GM23338 (cell line): ENCODE measurements around the gene IL1RL2. TPM values are rescaled to one million over a fixed set of nuclear protein-coding genes. Genes with fewer than 3 reads are reported as not detected.

ENCODE experiments used
- ATAC-seq: fragments of 200-7000 bp; cut with Tn5 transposase; 3 replicates; pipeline ENCODE4 v1.9.1; 2020
- DNase-seq: peaks from one replicate; pipeline ENCODE4 v3.0.0-alpha.2; 2015; ENCODE audit warnings: low spot score
- H2AFZ ChIP-seq: fragments of 200-600 bp; sonication (generic); 2 replicates; pipeline ENCODE4 v1.8.0; 2016; ENCODE audit warnings: antibody characterized with exemption, mild to moderate bottlenecking, moderate library complexity
- H3F3A ChIP-seq: fragments of 200-600 bp; sonication (generic); replicated peaks from 2 replicates; pipeline ENCODE4 v1.8.0; 2017; ENCODE audit warnings: antibody characterized with exemption, mixed run types, low read depth
- H3K27ac ChIP-seq: fragments of 200-600 bp; sonication (generic); 2 replicates; pipeline ENCODE4 v1.6.1; 2016; ENCODE audit warnings: low read depth
- H3K27me3 ChIP-seq: fragments of 200-600 bp; sonication (generic); 2 replicates; pipeline ENCODE4 v1.8.0; 2016; ENCODE audit warnings: mild to moderate bottlenecking, mixed run types, moderate library complexity; ENCODE audit not compliant: insufficient read depth
- H3K36me3 ChIP-seq: fragments of 200-600 bp; sonication (generic); 2 replicates; pipeline ENCODE4 v1.8.0; 2016; ENCODE audit warnings: mild to moderate bottlenecking; ENCODE audit not compliant: insufficient read depth
- H3K4me1 ChIP-seq: fragments of 200-600 bp; sonication (generic); 2 replicates; pipeline ENCODE4 v1.8.0; 2016; ENCODE audit warnings: mild to moderate bottlenecking, moderate library complexity; ENCODE audit not compliant: insufficient read depth
- H3K4me2 ChIP-seq: fragments of 200-600 bp; sonication (generic); 2 replicates; pipeline ENCODE4 v1.7.1; 2017; ENCODE audit warnings: mixed run types
- H3K4me3 ChIP-seq: fragments of 200-600 bp; sonication (generic); 2 replicates; pipeline ENCODE4 v1.6.1; 2016; ENCODE audit warnings: mixed run types
- H3K79me2 ChIP-seq: fragments of 200-600 bp; sonication (generic); replicated peaks from 2 replicates; pipeline ENCODE4 v1.8.0; 2017; ENCODE audit warnings: mild to moderate bottlenecking; ENCODE audit not compliant: insufficient read depth
- H3K9me2 ChIP-seq: fragments of 200-600 bp; sonication (generic); 2 replicates; pipeline ENCODE4 v1.8.0; 2017; ENCODE audit not compliant: insufficient read depth
- H4K20me1 ChIP-seq: fragments of 200-600 bp; sonication (generic); replicated peaks from 2 replicates; pipeline ENCODE4 v1.8.0; 2017; ENCODE audit warnings: mild to moderate bottlenecking; ENCODE audit not compliant: insufficient read depth
- H3K27ac Mint-ChIP-seq: 2 replicates; pipeline ENCODE4 v1.8.0; 2020; ENCODE audit warnings: inconsistent platforms, mild to moderate bottlenecking, moderate library complexity, mixed read lengths
- H3K27me3 Mint-ChIP-seq: 3 replicates; pipeline ENCODE4 v1.8.0; 2022; ENCODE audit warnings: low read depth, mild to moderate bottlenecking, moderate library complexity, mixed read lengths, inconsistent platforms; ENCODE audit not compliant: insufficient read depth, poor library complexity
- H3K36me3 Mint-ChIP-seq: 3 replicates; pipeline ENCODE4 v1.8.0; 2021; ENCODE audit warnings: low read depth, mild to moderate bottlenecking, inconsistent platforms, moderate library complexity, mixed read lengths
- H3K4me1 Mint-ChIP-seq: 3 replicates; pipeline ENCODE4 v1.8.0; 2020; ENCODE audit warnings: mild to moderate bottlenecking, inconsistent platforms, mixed read lengths
- H3K4me3 Mint-ChIP-seq: 3 replicates; pipeline ENCODE4 v1.8.0; 2021; ENCODE audit warnings: moderate library complexity, mild to moderate bottlenecking, inconsistent platforms, mixed read lengths
- H3K9me3 Mint-ChIP-seq: 3 replicates; pipeline ENCODE4 v1.8.0; 2020; ENCODE audit warnings: moderate library complexity, mild to moderate bottlenecking, inconsistent platforms, mixed read lengths
- CREB1 ChIP-seq: fragments of 250-450 bp; sonication (Bioruptor Pico); IDR thresholded peaks from 2 replicates; pipeline ENCODE4 v1.5.0; 2020; ENCODE audit warnings: low read depth, mild to moderate bottlenecking, moderate library complexity
- JUNB ChIP-seq: IDR thresholded peaks from one replicate; pipeline ENCODE4 v1.6.1; 2016; ENCODE audit warnings: antibody characterized with exemption; ENCODE audit not compliant: unreplicated experiment
- POLR2AphosphoS5 ChIP-seq: IDR thresholded peaks from 2 replicates; pipeline ENCODE4 v1.6.1; 2016; ENCODE audit warnings: antibody characterized with exemption, low read depth
- STAT1 ChIP-seq: IDR thresholded peaks from one replicate; pipeline ENCODE4 v1.6.1; 2016; ENCODE audit warnings: antibody characterized with exemption; ENCODE audit not compliant: unreplicated experiment
- ZNF331 ChIP-seq: fragments of 250-450 bp; sonication (Bioruptor Pico); IDR thresholded peaks from 2 replicates; pipeline ENCODE4 v1.5.0; 2020; ENCODE audit warnings: low read depth, mild to moderate bottlenecking, moderate library complexity
- polyA plus RNA-seq: library from polyadenylated mRNA; unstranded; fragments of >200 nt; fragmentation: Nextera tagmentation; extraction: Ambion mirVana; gene quantifications from 2 replicates; pipeline ENCODE4 v1.2.1, GENCODE V29; 2016
- total RNA-seq: library from RNA; depleted of rRNA; stranded (reverse); fragments of >200 nt; shearing (Covaris generic); gene quantifications from 2 replicates; pipeline ENCODE4 v1.2.3, GENCODE V29; 2014
- TF ChIP-seq, protein P1 (sequence below), 2 experiments: fragments of 200-600 bp in 1 of 2; sonication (generic) in 1 of 2; conservative IDR thresholded peaks; 2 replicates each; pipeline versions ENCODE4 v1.5.1 to v1.6.1; 2016 to 2017; ENCODE audit warnings: antibody characterized with exemption in 2 of 2, low read depth in 2 of 2, mild to moderate bottlenecking in 2 of 2, moderate library complexity in 1 of 2
- TF ChIP-seq, protein P2 (sequence below): IDR thresholded peaks from one replicate; pipeline ENCODE4 v1.6.1; 2018; ENCODE audit warnings: antibody characterized with exemption; ENCODE audit not compliant: unreplicated experiment
- TF ChIP-seq, protein P3 (sequence below): IDR thresholded peaks from 2 replicates; pipeline ENCODE4 v1.6.1; 2016; ENCODE audit warnings: antibody characterized with exemption

Gene IL1RL2
- total and polyA plus RNA-seq, 2 experiments from 2014 or later: not detected

DNA sequence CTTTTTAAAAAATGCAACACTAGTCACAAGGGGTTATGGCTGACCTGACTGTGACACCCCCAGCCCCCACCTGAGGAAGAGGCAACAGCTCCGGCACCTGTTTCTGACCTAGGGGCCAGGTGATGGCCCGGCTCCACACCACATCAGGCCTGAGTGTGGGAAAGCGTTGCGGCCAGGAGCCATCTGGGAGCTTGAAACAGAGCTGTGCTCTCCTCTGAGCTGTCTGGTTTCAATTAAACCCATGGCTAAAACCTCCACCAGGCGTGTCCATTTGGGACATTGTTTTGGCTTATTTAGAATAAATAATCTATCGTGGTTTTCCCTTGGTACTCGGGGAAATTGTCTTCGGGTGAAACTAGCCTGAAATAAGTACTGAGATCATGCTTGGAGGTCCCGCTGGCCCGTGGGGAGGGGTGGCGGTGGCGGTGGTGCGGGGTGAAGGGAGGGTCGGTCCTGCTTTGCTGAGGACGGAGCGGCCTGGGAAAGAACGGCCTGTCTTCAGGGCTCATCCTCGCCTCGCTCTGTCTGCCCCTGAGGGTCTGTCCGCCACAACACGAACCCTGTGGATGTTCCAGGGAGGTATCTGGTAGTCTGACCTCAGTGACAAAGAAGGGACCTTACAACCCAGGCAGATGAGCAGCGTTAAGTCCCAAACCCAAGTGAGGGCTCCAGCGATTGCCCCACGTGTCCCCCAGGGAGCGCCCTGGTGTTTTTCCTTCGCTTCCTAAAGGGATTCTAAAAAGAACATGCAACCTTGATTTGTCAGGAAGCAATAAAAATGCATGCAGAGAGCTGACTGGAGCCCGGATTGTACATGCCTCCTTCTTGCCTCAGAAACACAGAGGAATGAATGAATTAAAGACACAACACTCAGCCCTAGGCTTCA is 58.7 kb downstream of the IL1RL2 start:
- no peak overlapping the region for H3K4me3 ChIP-seq
- Mint-ChIP-seq H3K4me1 (peaks cover 14% of the 10 kb centered on the region; the same call in 2 of the 3 replicates), H3K36me3 (no peaks in the 10 kb centered on the region), H3K9me3 (no peaks in the 10 kb centered on the region), H3K4me3 (no peak overlapping the region), H3K27me3 (peaks cover 12% of the 10 kb centered on the region), H3K27ac (no peak overlapping the region)
- H3K27ac ChIP-seq: no peak overlapping the region
- TF ChIP-seq, protein P1, sequence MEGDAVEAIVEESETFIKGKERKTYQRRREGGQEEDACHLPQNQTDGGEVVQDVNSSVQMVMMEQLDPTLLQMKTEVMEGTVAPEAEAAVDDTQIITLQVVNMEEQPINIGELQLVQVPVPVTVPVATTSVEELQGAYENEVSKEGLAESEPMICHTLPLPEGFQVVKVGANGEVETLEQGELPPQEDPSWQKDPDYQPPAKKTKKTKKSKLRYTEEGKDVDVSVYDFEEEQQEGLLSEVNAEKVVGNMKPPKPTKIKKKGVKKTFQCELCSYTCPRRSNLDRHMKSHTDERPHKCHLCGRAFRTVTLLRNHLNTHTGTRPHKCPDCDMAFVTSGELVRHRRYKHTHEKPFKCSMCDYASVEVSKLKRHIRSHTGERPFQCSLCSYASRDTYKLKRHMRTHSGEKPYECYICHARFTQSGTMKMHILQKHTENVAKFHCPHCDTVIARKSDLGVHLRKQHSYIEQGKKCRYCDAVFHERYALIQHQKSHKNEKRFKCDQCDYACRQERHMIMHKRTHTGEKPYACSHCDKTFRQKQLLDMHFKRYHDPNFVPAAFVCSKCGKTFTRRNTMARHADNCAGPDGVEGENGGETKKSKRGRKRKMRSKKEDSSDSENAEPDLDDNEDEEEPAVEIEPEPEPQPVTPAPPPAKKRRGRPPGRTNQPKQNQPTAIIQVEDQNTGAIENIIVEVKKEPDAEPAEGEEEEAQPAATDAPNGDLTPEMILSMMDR (conservative IDR thresholded peaks at IDR 0.05; ENCODE audit: low read depth in 2 of 2): peak; percentile 30 to 55
- TF ChIP-seq STAT1: no peak
- ATAC-seq (peak; percentile 21), DNase-seq (peak; percentile 59)
- no peak overlapping the region for H3K4me2 ChIP-seq
- no peaks in the 10 kb centered on the region; the same call in 1 of the 2 replicates for H3K4me1 ChIP-seq
- no peaks in the 10 kb centered on the region for H3K36me3 ChIP-seq
- H3K79me2 ChIP-seq: no peaks in the 10 kb centered on the region
- H3K9me2 ChIP-seq: peaks cover 6% of the 10 kb centered on the region; the same call in 1 of the 2 replicates
- no peaks in the 10 kb centered on the region for H3F3A ChIP-seq
- peaks cover 21% of the 10 kb centered on the region for H3K27me3 ChIP-seq
- no peaks in the 10 kb centered on the region for H4K20me1 ChIP-seq
- peak overlapping the region; percentile 25; the same call in 1 of the 2 replicates for H2AFZ ChIP-seq

DNA sequence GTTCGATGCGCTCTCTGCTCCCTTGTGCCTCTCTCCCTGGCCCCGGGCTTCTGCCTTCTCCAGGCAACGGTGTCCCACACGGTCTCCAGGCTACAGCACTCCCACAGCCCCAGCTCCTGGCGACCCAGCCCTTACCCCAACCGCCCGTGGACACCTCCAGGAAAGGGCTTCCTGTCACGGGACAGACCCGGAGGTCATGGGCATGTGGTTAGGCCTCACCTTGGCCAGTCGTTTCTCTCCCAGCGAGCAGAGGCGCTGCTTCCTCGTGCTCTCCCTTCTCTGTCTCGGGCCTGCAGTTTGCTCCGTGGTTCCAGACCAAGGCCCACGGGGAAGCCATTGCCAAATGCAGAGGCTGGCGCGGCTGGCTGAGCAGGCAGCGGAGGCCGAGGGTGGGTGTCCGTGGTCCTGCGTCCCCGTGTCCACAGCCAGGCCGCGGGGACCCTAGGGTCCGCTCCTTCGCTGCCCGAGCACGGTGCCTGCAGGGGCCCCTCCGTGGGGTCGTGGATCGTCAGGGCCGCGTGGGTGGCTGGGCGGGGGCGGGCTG is 63.5 kb downstream of the IL1RL2 start:
- H3K36me3 Mint-ChIP-seq: no peaks in the 10 kb centered on the region
- TF ChIP-seq, protein P2, sequence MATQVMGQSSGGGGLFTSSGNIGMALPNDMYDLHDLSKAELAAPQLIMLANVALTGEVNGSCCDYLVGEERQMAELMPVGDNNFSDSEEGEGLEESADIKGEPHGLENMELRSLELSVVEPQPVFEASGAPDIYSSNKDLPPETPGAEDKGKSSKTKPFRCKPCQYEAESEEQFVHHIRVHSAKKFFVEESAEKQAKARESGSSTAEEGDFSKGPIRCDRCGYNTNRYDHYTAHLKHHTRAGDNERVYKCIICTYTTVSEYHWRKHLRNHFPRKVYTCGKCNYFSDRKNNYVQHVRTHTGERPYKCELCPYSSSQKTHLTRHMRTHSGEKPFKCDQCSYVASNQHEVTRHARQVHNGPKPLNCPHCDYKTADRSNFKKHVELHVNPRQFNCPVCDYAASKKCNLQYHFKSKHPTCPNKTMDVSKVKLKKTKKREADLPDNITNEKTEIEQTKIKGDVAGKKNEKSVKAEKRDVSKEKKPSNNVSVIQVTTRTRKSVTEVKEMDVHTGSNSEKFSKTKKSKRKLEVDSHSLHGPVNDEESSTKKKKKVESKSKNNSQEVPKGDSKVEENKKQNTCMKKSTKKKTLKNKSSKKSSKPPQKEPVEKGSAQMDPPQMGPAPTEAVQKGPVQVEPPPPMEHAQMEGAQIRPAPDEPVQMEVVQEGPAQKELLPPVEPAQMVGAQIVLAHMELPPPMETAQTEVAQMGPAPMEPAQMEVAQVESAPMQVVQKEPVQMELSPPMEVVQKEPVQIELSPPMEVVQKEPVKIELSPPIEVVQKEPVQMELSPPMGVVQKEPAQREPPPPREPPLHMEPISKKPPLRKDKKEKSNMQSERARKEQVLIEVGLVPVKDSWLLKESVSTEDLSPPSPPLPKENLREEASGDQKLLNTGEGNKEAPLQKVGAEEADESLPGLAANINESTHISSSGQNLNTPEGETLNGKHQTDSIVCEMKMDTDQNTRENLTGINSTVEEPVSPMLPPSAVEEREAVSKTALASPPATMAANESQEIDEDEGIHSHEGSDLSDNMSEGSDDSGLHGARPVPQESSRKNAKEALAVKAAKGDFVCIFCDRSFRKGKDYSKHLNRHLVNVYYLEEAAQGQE: no peak
- TF ChIP-seq, protein P1 (conservative IDR thresholded peaks at IDR 0.05; ENCODE audit: low read depth in 2 of 2): no peak
- TF ChIP-seq CREB1: no peak
- TF ChIP-seq ZNF331 (CRISPR knock-in tag): no peak
- no peak for TF ChIP-seq STAT1
- TF ChIP-seq, protein P3, sequence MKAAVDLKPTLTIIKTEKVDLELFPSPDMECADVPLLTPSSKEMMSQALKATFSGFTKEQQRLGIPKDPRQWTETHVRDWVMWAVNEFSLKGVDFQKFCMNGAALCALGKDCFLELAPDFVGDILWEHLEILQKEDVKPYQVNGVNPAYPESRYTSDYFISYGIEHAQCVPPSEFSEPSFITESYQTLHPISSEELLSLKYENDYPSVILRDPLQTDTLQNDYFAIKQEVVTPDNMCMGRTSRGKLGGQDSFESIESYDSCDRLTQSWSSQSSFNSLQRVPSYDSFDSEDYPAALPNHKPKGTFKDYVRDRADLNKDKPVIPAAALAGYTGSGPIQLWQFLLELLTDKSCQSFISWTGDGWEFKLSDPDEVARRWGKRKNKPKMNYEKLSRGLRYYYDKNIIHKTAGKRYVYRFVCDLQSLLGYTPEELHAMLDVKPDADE: no peak
- TF ChIP-seq POLR2AphosphoS5: no peak
- no peak for TF ChIP-seq JUNB

More for the DNA sequence above, 63.5 kb downstream of the IL1RL2 start:
- H3F3A ChIP-seq: no peaks in the 10 kb centered on the region
- H2AFZ ChIP-seq: peak overlapping the region; percentile 97
- ATAC-seq (peak; percentile 17), DNase-seq (peak; percentile 20)
- peaks cover 20% of the 10 kb centered on the region for H3K27me3 Mint-ChIP-seq
- H3K4me3 ChIP-seq: peak overlapping the region; percentile 77; the same call in 1 of the 2 replicates
- H3K27ac Mint-ChIP-seq: no peak overlapping the region
- no peaks in the 10 kb centered on the region for H3K79me2 ChIP-seq
- H3K4me2 ChIP-seq: peak overlapping the region; percentile 97
- H3K27ac ChIP-seq: no peak overlapping the region
- no peaks in the 10 kb centered on the region for H3K9me3 Mint-ChIP-seq
- peaks cover 2% of the 10 kb centered on the region; the same call in 2 of the 3 replicates for H3K4me1 Mint-ChIP-seq
- no peaks in the 10 kb centered on the region for H3K9me2 ChIP-seq
- no peaks in the 10 kb centered on the region for H4K20me1 ChIP-seq
- no peaks in the 10 kb centered on the region; the same call in 1 of the 2 replicates for H3K4me1 ChIP-seq
- no peak overlapping the region; the same call in 2 of the 3 replicates for H3K4me3 Mint-ChIP-seq
- H3K36me3 ChIP-seq: no peaks in the 10 kb centered on the region
- H3K27me3 ChIP-seq: peaks cover 39% of the 10 kb centered on the region
